CD4-positive, alpha-beta memory T cell (primary cell): ENCODE results near the gene CGB3. TPM values are rescaled to one million over a fixed set of nuclear protein-coding genes. Genes with fewer than 3 reads are reported as not detected.

Experiments
- CTCF ChIA-PET: fragments of 350-600 bp; sonication (Branson Sonifier 250); formaldehyde crosslinking; loops from one replicate; lab custom pipeline; 2021; ENCODE audit warnings: inconsistent platforms; ENCODE audit not compliant: partially characterized antibody; lab: Charles Lee
- POLR2A ChIA-PET: fragments of 350-600 bp; sonication (Branson Sonifier 250); formaldehyde crosslinking; loops from one replicate; lab custom pipeline; 2021; ENCODE audit not compliant: partially characterized antibody; lab: Charles Lee
- DNase-seq, 5 donors: peaks; one replicate each; pipeline versions ENCODE4 v3.0.0 to v3.0.0-alpha.2; 2020 to 2022; ENCODE audit warnings: mixed read lengths in 1 of 5
- H3K27ac ChIP-seq: one replicate; pipeline ENCODE4 v1.7.0; 2013; ENCODE audit warnings: low read depth, low read length
- H3K27me3 ChIP-seq: 2 replicates; pipeline ENCODE4 v1.7.0; 2013; ENCODE audit warnings: mild to moderate bottlenecking, low read length, moderate library complexity; ENCODE audit not compliant: insufficient read depth
- H3K36me3 ChIP-seq: 2 replicates; pipeline ENCODE4 v1.7.0; 2013; ENCODE audit warnings: mild to moderate bottlenecking, low read length, moderate library complexity; ENCODE audit not compliant: insufficient read depth
- H3K4me1 ChIP-seq: 2 replicates; pipeline ENCODE4 v1.7.0; 2013; ENCODE audit warnings: mild to moderate bottlenecking, low read length, moderate library complexity; ENCODE audit not compliant: insufficient read depth
- H3K4me3 ChIP-seq, 2 donors: one replicate each; pipeline ENCODE4 v1.7.0; 2013; ENCODE audit warnings: low read length in 2 of 2, mild to moderate bottlenecking in 1 of 2
- H3K9me3 ChIP-seq, 2 donors: one replicate each; pipeline ENCODE4 v1.7.0; 2013; ENCODE audit warnings: low read length in 2 of 2, control low read depth in 1 of 2; ENCODE audit not compliant: control insufficient read depth in 1 of 2
- H3K27ac Mint-ChIP-seq, 7 donors: one replicate each; pipeline ENCODE4 v1.8.0; 2020 to 2021; ENCODE audit warnings: mixed read lengths in 7 of 7, mild to moderate bottlenecking in 6 of 7, inconsistent platforms in 3 of 7, moderate library complexity in 3 of 7
- H3K27me3 Mint-ChIP-seq, 2 donors: one replicate each; pipeline ENCODE4 v1.8.0; 2020 to 2021; ENCODE audit warnings: mixed read lengths in 2 of 2
- H3K36me3 Mint-ChIP-seq, 2 donors: one replicate each; pipeline ENCODE4 v1.8.0; 2020 to 2021; ENCODE audit warnings: mixed read lengths in 2 of 2, inconsistent platforms in 1 of 2, mild to moderate bottlenecking in 1 of 2
- H3K4me1 Mint-ChIP-seq, 4 donors: one replicate each; pipeline ENCODE4 v1.8.0; 2020 to 2021; ENCODE audit warnings: mixed read lengths in 4 of 4, mild to moderate bottlenecking in 1 of 4
- H3K4me3 Mint-ChIP-seq, 8 donors: one replicate each; pipeline ENCODE4 v1.8.0; 2020 to 2021; ENCODE audit warnings: mixed read lengths in 8 of 8, mild to moderate bottlenecking in 7 of 8, moderate library complexity in 6 of 8, inconsistent platforms in 3 of 8
- H3K9me3 Mint-ChIP-seq, 8 donors: one replicate each; pipeline ENCODE4 v1.8.0; 2020 to 2021; ENCODE audit warnings: mixed read lengths in 8 of 8, mild to moderate bottlenecking in 5 of 8, inconsistent platforms in 3 of 8, moderate library complexity in 1 of 8
- intact Hi-C: fragments of 100-400 bp; cut with micrococcal nuclease; formaldehyde crosslinking; loops from one replicate; pipeline ENCODE4 v1.15.1; 2023
- polyA plus RNA-seq, 2 donors: library from polyadenylated mRNA; unstranded; fragments of 300-500 nt; fragmentation: Illumina TruSeq; gene quantifications; one replicate each; pipeline ENCODE4 v1.2.3, GENCODE V29; 2021
- total RNA-seq, 2 experiments: library from RNA; stranded (reverse); gene quantifications; one replicate each; pipeline ENCODE4 v1.2.3, GENCODE V29; 2021

Gene CGB3
- total and polyA plus RNA-seq, 4 experiments from 2014 or later = not detected

DNA sequence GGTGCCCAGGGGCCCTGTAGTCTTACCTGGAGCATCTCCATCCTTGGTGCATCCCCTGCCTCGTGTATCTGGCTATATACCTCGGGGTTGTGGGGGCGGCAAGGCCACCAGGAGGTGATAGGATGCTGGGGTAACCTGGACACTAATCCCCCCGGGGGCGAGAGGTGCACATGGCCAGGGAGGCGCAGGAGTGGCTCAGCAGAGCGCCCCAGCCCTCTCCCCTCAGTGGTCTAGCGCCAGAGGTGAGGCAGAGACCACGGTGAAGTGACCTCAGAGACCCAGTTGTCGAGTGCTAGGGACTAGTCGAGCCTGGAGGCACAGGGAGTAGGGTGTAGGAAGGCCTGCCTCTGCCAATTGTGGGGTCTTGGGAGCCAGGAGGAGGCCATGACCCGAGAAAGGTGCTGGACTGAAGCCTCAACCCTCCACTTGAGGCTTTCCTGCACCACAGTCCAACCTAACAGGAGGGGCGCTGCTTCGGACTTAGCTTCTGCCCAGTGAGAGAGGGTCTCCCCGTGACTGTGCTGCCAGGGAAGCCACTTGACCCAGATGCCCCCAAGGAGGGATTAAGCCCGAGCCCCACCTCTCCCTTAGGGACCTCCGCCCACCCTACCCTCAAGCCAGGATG lies 7.0 kb downstream of the CGB3 start, which contains the start of gene LHB:
TSS of gene LHB (minus strand) at position 51 of the 625 bp plus-strand sequence. CDS start at position 41, 10 bp downstream.
- H3K4me1 Mint-ChIP-seq = peaks cover 15 to 39% (median 25%) of the 10 kb centered on the region in 4 donors
- Histone ChIP-seq H3K27me3 (no peaks in the 10 kb centered on the region), H3K4me3 (peak within 1 kb of the TSS in 1 of 2 donors; percentile 73), H3K9me3 (no peaks in the 10 kb centered on the region), H3K36me3 (peaks cover 4% of the 10 kb centered on the region), H3K27ac (peak within 1 kb of the TSS; percentile 23), H3K4me1 (peaks cover 24% of the 10 kb centered on the region)
- H3K9me3 Mint-ChIP-seq = no peaks in the 10 kb centered on the region
- DNase-seq = no peak
- peak within 1 kb of the TSS; percentile 79 to 94 (median 89) for H3K4me3 Mint-ChIP-seq
- CTCF ChIA-PET = interaction anchor here (0.6 to 3.0 kb wide), 6 partner anchors 13 to 798 kb away, joined by 3 to 22 read pairs (median 4); partner anchors contain the start of genes GYS1 and RUVBL2
- H3K27ac Mint-ChIP-seq = peak within 1 kb of the TSS in 6 of 7 donors; percentile 13 to 66 (median 37)
- H3K27me3 Mint-ChIP-seq = peaks cover 0 to 3% of the 10 kb centered on the region in 2 donors
- peaks cover 4 to 20% of the 10 kb centered on the region in 2 donors for H3K36me3 Mint-ChIP-seq
- intact Hi-C loops = no loop called here
- POLR2A ChIA-PET = interaction anchor here (1.2 to 3.4 kb wide), 5 partner anchors 17 to 142 kb away, joined by 3 to 33 read pairs (median 7); partner anchors contain the start of genes GYS1, NUCB1 and RUVBL2

DNA sequence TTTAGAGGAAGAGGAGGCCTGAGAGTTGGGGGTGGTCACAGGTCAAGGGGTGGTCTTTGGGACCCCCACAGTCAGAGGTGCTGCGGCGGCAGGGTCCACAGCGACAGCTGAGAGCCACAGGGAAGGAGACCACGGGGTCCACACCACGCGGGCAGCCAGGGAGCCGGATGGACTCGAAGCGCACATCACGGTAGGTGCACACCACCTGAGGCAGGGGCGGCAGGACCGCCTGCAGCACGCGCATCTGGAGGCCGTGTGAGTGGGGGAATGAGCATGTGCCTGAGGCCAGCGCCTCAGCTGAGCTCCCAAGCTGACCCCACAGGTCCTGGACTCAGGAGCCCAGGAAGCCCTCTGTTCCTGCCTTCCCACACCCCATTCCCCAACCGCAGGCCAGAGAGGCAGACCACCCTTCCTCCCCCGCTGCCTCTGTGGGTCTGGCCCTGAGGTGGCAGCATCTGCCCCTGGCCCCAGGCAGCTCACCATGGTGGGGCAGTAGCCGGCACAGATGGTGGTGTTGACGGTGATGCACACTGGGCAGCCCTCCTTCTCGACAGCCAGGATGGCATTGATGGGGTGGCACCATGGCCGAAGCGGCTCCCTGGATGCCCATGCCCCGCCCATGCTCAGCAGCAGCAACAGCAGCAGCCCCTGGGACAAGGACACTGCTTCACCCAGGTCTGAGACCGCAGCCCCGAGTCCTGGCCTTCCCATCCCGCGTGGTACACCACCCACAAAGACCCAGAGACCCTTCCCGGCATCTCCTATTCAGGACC lies 7.9 kb downstream of the CGB3 start:
- H3K27ac Mint-ChIP-seq = peak overlapping the region in 1 of 7 donors; percentile 66
- H3K4me3 ChIP-seq = no peak overlapping the region
- POLR2A ChIA-PET = no interaction called here
- CTCF ChIA-PET = interaction anchor here (0.7 kb wide), 1 partner anchor 19 kb away, joined by 3 read pairs; no protein-coding TSS in a partner anchor
- no peaks in the 10 kb centered on the region for H3K27me3 ChIP-seq
- peaks cover 7 to 24% of the 10 kb centered on the region in 2 donors for H3K36me3 Mint-ChIP-seq
- peaks cover 23% of the 10 kb centered on the region for H3K4me1 ChIP-seq
- intact Hi-C loops = no loop called here
- peaks cover 0 to 3% of the 10 kb centered on the region in 2 donors for H3K27me3 Mint-ChIP-seq
- no peaks in the 10 kb centered on the region for H3K9me3 ChIP-seq
- no peak for DNase-seq
- no peaks in the 10 kb centered on the region for H3K9me3 Mint-ChIP-seq
- H3K27ac ChIP-seq = no peak overlapping the region
- peaks cover 13 to 36% (median 21%) of the 10 kb centered on the region in 4 donors for H3K4me1 Mint-ChIP-seq
- peak overlapping the region in 2 of 8 donors; percentile 43 to 65 for H3K4me3 Mint-ChIP-seq
- H3K36me3 ChIP-seq = peaks cover 12% of the 10 kb centered on the region

- H3K4me3 ChIP-seq = no peak overlapping the region
- peaks cover 10% of the 10 kb centered on the region for H3K4me1 ChIP-seq
- H3K27me3 ChIP-seq = no peaks in the 10 kb centered on the region
- no peaks in the 10 kb centered on the region for H3K9me3 ChIP-seq
- intact Hi-C loops = no loop called here
- peaks cover 12% of the 10 kb centered on the region for H3K36me3 ChIP-seq
- Mint-ChIP-seq H3K36me3 (peaks cover 14 to 31% of the 10 kb centered on the region in 2 donors), H3K4me3 (no peak overlapping the region), H3K4me1 (peaks cover 6 to 22% (median 12%) of the 10 kb centered on the region in 4 donors), H3K27me3 (peaks cover 0 to 3% of the 10 kb centered on the region in 2 donors), H3K9me3 (no peaks in the 10 kb centered on the region), H3K27ac (peak overlapping the region in 1 of 7 donors; percentile 13)
- ChIA-PET POLR2A (no interaction called here), CTCF (no interaction called here)
- no peak for DNase-seq
- no peak overlapping the region for H3K27ac ChIP-seq
Measured at GRCh38 chr19:49014870-49015255, 9.3 kb downstream of the CGB3 start.

- no peaks in the 10 kb centered on the region for H3K27me3 ChIP-seq
- H3K4me3 ChIP-seq = no peak overlapping the region
- CTCF ChIA-PET = interaction anchor here (1.1 to 1.8 kb wide), 3 partner anchors 15 to 21 kb away, joined by 5 to 6 read pairs (median 6); partner anchors contain the start of genes GYS1 and RUVBL2
- H3K36me3 Mint-ChIP-seq = peaks cover 14 to 34% of the 10 kb centered on the region in 2 donors
- POLR2A ChIA-PET = interaction anchor here (0.6 kb wide), 1 partner anchor 11 kb away, joined by 4 read pairs; no protein-coding TSS in a partner anchor
- H3K27me3 Mint-ChIP-seq = peaks cover 0 to 3% of the 10 kb centered on the region in 2 donors
- H3K4me1 Mint-ChIP-seq = peaks cover 6 to 17% (median 8%) of the 10 kb centered on the region in 4 donors
- intact Hi-C loops = no loop called here
- H3K9me3 ChIP-seq = no peaks in the 10 kb centered on the region
- no peak for DNase-seq
- no peak overlapping the region for H3K4me3 Mint-ChIP-seq
- H3K36me3 ChIP-seq = peaks cover 12% of the 10 kb centered on the region
- peak overlapping the region in 3 of 7 donors; percentile 47 to 73 (median 57) for H3K27ac Mint-ChIP-seq
- peaks cover 10% of the 10 kb centered on the region for H3K4me1 ChIP-seq
- H3K27ac ChIP-seq = no peak overlapping the region
- no peaks in the 10 kb centered on the region for H3K9me3 Mint-ChIP-seq
Measured at GRCh38 chr19:49014123-49014869, 9.8 kb downstream of the CGB3 start.

GRCh38 chr19:49011194-49011593 lies 12.9 kb downstream of the CGB3 start:
- Mint-ChIP-seq H3K4me3 (no peak overlapping the region), H3K27ac (no peak overlapping the region), H3K4me1 (no peaks in the 10 kb centered on the region), H3K27me3 (no peaks in the 10 kb centered on the region), H3K9me3 (no peaks in the 10 kb centered on the region), H3K36me3 (peaks cover 14 to 43% of the 10 kb centered on the region in 2 donors)
- Histone ChIP-seq H3K36me3 (peaks cover 19% of the 10 kb centered on the region), H3K27me3 (no peaks in the 10 kb centered on the region), H3K9me3 (no peaks in the 10 kb centered on the region), H3K4me3 (no peak overlapping the region), H3K4me1 (no peaks in the 10 kb centered on the region), H3K27ac (no peak overlapping the region)
- intact Hi-C loops = no loop called here
- CTCF ChIA-PET = interaction anchor here (3.1 kb wide), 1 partner anchor 18 kb away, joined by 10 read pairs; the partner anchor contains the start of genes GYS1 and RUVBL2
- POLR2A ChIA-PET = no interaction called here
- DNase-seq = no peak

- ChIA-PET POLR2A (interaction anchor here (0.9 kb wide), 1 partner anchor 8 kb away, joined by 3 read pairs; no protein-coding TSS in a partner anchor), CTCF (interaction anchor here (3.1 to 3.3 kb wide), 2 partner anchors 12 to 17 kb away, joined by 10 to 24 read pairs; partner anchors contain the start of genes GYS1 and RUVBL2)
- H3K4me1 Mint-ChIP-seq = no peaks in the 10 kb centered on the region
- no peaks in the 10 kb centered on the region for H3K27me3 Mint-ChIP-seq
- H3K36me3 Mint-ChIP-seq = peaks cover 14 to 45% of the 10 kb centered on the region in 2 donors
- no peak for DNase-seq
- Histone ChIP-seq H3K9me3 (no peaks in the 10 kb centered on the region), H3K4me3 (no peak overlapping the region), H3K27me3 (no peaks in the 10 kb centered on the region), H3K36me3 (peaks cover 19% of the 10 kb centered on the region), H3K27ac (no peak overlapping the region), H3K4me1 (no peaks in the 10 kb centered on the region)
- intact Hi-C loops = no loop called here
- no peak overlapping the region for H3K27ac Mint-ChIP-seq
- H3K9me3 Mint-ChIP-seq = no peaks in the 10 kb centered on the region
- no peak overlapping the region for H3K4me3 Mint-ChIP-seq
Measured at GRCh38 chr19:49010453-49010852, 13.7 kb downstream of the CGB3 start.
